ENCODE measurements around the gene CIZ1.

Gene CIZ1

DNA sequence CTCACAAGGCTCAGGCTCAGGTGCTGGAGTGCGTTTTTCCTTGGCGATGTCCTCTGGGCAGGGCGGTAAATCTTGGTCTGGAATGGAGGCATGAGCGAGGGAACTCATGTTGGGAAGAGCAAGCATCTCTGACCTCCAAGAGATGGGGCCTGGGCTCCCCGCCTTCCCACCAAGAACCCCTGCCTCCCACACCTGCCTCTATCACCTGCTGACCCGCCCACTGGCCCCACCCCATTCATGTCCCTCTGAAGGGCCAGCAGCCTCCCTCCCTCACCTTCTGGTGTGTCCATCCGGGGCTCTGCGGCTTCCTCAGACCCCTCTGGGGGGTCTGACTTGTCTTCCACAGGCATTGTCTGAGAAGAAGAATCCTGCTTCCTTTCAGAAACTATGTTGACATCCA is 10.9 kb downstream of the CIZ1 start:
- Histone ChIP-seq H3K4me3 (ENCODE audit: low read length, poor library complexity, severe bottlenecking) (no peak overlapping the region), H3K36me3 (ENCODE audit: insufficient read depth, low read length) (peaks cover 38% of the 10 kb centered on the region; the same call in 1 of the 2 replicates)

DNA sequence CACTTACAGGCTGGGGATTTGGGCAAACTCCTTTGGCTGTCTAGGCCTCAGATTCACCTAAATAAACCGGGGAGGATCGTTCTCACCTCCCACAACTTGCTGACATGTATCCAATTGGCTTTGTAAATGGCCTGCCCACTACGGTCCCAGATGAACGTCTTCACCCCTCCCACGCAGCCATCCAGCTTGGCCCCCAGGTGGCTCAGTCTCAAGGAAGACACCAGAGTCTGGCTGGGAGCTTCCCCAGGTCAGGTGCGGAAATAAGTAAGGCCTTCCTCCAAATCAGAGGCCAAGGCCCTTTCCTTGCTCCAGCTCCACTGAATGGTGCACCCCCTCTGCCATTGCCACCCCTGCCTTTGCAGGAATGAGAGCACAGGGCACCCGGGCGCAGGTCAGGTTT is 11.4 kb downstream of the CIZ1 start:
- Histone ChIP-seq H2AFZ (ENCODE audit: low read length) (no peak overlapping the region), H3K36me3 (ENCODE audit: insufficient read depth, low read length) (peaks cover 42% of the 10 kb centered on the region; the same call in 1 of the 2 replicates), H3K4me2 (ENCODE audit: low read depth, low read length, poor library complexity, severe bottlenecking) (no peak overlapping the region), H4K20me1 (ENCODE audit: insufficient read depth, low read length, poor library complexity, severe bottlenecking) (no peaks in the 10 kb centered on the region), H3K9ac (ENCODE audit: low read depth, low read length, poor library complexity, severe bottlenecking) (no peak overlapping the region), H3K79me2 (ENCODE audit: insufficient read depth, low read length) (no peaks in the 10 kb centered on the region), H3K4me1 (ENCODE audit: insufficient read depth, low read length, poor library complexity, severe bottlenecking) (no peaks in the 10 kb centered on the region), H3K4me3 (ENCODE audit: low read length, poor library complexity, severe bottlenecking) (no peak overlapping the region), H3K27me3 (ENCODE audit: insufficient read depth, low read length, poor library complexity, severe bottlenecking) (no peaks in the 10 kb centered on the region), H3K9me3 (ENCODE audit: insufficient read depth, low read depth, low read length) (no peaks in the 10 kb centered on the region), H3K9me2 (replicated peaks; ENCODE audit: low read depth, low read length) (no peaks in the 10 kb centered on the region), H3F3A (ENCODE audit: low read depth) (no peaks in the 10 kb centered on the region; the same call in 1 of the 2 replicates)
- TF ChIP-seq, protein P1, sequence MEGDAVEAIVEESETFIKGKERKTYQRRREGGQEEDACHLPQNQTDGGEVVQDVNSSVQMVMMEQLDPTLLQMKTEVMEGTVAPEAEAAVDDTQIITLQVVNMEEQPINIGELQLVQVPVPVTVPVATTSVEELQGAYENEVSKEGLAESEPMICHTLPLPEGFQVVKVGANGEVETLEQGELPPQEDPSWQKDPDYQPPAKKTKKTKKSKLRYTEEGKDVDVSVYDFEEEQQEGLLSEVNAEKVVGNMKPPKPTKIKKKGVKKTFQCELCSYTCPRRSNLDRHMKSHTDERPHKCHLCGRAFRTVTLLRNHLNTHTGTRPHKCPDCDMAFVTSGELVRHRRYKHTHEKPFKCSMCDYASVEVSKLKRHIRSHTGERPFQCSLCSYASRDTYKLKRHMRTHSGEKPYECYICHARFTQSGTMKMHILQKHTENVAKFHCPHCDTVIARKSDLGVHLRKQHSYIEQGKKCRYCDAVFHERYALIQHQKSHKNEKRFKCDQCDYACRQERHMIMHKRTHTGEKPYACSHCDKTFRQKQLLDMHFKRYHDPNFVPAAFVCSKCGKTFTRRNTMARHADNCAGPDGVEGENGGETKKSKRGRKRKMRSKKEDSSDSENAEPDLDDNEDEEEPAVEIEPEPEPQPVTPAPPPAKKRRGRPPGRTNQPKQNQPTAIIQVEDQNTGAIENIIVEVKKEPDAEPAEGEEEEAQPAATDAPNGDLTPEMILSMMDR (conservative IDR thresholded peaks at IDR 0.05; ENCODE audit: low read length): no peak

More for the DNA sequence above, 10.9 kb downstream of the CIZ1 start:
- Histone ChIP-seq H3K9ac (ENCODE audit: low read depth, low read length, poor library complexity, severe bottlenecking) (no peak overlapping the region), H3K4me2 (ENCODE audit: low read depth, low read length, poor library complexity, severe bottlenecking) (no peak overlapping the region), H3K9me2 (replicated peaks; ENCODE audit: low read depth, low read length) (no peaks in the 10 kb centered on the region), H3K9me3 (ENCODE audit: insufficient read depth, low read depth, low read length) (no peaks in the 10 kb centered on the region), H3F3A (ENCODE audit: low read depth) (no peaks in the 10 kb centered on the region; the same call in 1 of the 2 replicates), H3K4me1 (ENCODE audit: insufficient read depth, low read length, poor library complexity, severe bottlenecking) (no peaks in the 10 kb centered on the region), H4K20me1 (ENCODE audit: insufficient read depth, low read length, poor library complexity, severe bottlenecking) (no peaks in the 10 kb centered on the region), H2AFZ (ENCODE audit: low read length) (no peak overlapping the region), H3K79me2 (ENCODE audit: insufficient read depth, low read length) (no peaks in the 10 kb centered on the region), H3K27me3 (ENCODE audit: insufficient read depth, low read length, poor library complexity, severe bottlenecking) (no peaks in the 10 kb centered on the region)
- TF ChIP-seq EZH2phosphoT487 (IDR thresholded peaks at IDR 0.05; ENCODE audit: borderline replicate concordance): no peak
- TF ChIP-seq, protein P1 (conservative IDR thresholded peaks at IDR 0.05; ENCODE audit: low read length): no peak

- no peaks in the 10 kb centered on the region for H3K9me2 ChIP-seq (replicated peaks; ENCODE audit: low read depth, low read length)
- no peaks in the 10 kb centered on the region for H3F3A ChIP-seq (ENCODE audit: low read depth)
- no peaks in the 10 kb centered on the region for H3K79me2 ChIP-seq (ENCODE audit: insufficient read depth, low read length)
- no peak for TF ChIP-seq EZH2phosphoT487 (IDR thresholded peaks at IDR 0.05; ENCODE audit: borderline replicate concordance)
- TF ChIP-seq, protein P1 (conservative IDR thresholded peaks at IDR 0.05; ENCODE audit: low read length): no peak
- no peak overlapping the region for H2AFZ ChIP-seq (ENCODE audit: low read length)
- H3K9ac ChIP-seq (ENCODE audit: low read depth, low read length, poor library complexity, severe bottlenecking): no peak overlapping the region
- H3K4me2 ChIP-seq (ENCODE audit: low read depth, low read length, poor library complexity, severe bottlenecking): no peak overlapping the region
- no peaks in the 10 kb centered on the region for H3K9me3 ChIP-seq (ENCODE audit: insufficient read depth, low read depth, low read length)
- no peaks in the 10 kb centered on the region for H3K27me3 ChIP-seq (ENCODE audit: insufficient read depth, low read length, poor library complexity, severe bottlenecking)
- H3K36me3 ChIP-seq (ENCODE audit: insufficient read depth, low read length): peaks cover 42% of the 10 kb centered on the region; the same call in 1 of the 2 replicates
- H4K20me1 ChIP-seq (ENCODE audit: insufficient read depth, low read length, poor library complexity, severe bottlenecking): no peaks in the 10 kb centered on the region
- H3K4me3 ChIP-seq (ENCODE audit: low read length, poor library complexity, severe bottlenecking): no peak overlapping the region
- no peaks in the 10 kb centered on the region for H3K4me1 ChIP-seq (ENCODE audit: insufficient read depth, low read length, poor library complexity, severe bottlenecking)
These were observed 12.5 kb downstream of the CIZ1 start for GRCh38 chr9:128178806-128179431.
